GM23248 (cell line): Measurements from ENCODE around the gene SH2D5. TPM values are rescaled to one million over a fixed set of nuclear protein-coding genes. Genes with fewer than 3 reads are reported as not detected.

Experiments
- DNase-seq: peaks from one replicate; pipeline ENCODE4 v3.0.0-alpha.2; 2015
- H2AFZ ChIP-seq: fragments of 200-600 bp; sonication (generic); 2 replicates; pipeline ENCODE4 v1.6.1; 2016; ENCODE audit warnings: antibody characterized with exemption
- H3F3A ChIP-seq: fragments of 200-600 bp; sonication (generic); 2 replicates; pipeline ENCODE4 v1.6.1; 2016; ENCODE audit warnings: mild to moderate bottlenecking, antibody characterized with exemption, mixed run types; ENCODE audit not compliant: insufficient read depth
- H3K27ac ChIP-seq: fragments of 200-600 bp; sonication (generic); 2 replicates; pipeline ENCODE4 v1.5.1; 2016; ENCODE audit warnings: mild to moderate bottlenecking
- H3K27me3 ChIP-seq: fragments of 200-600 bp; sonication (generic); replicated peaks from 2 replicates; pipeline ENCODE4 v1.6.1; 2016; ENCODE audit warnings: mild to moderate bottlenecking; ENCODE audit not compliant: insufficient read depth
- H3K36me3 ChIP-seq: fragments of 200-600 bp; sonication (generic); 2 replicates; pipeline ENCODE4 v1.6.1; 2016; ENCODE audit warnings: low read depth, mild to moderate bottlenecking
- H3K4me1 ChIP-seq: fragments of 200-600 bp; sonication (generic); 2 replicates; pipeline ENCODE4 v1.6.1; 2016; ENCODE audit warnings: mild to moderate bottlenecking; ENCODE audit not compliant: insufficient read depth
- H3K4me2 ChIP-seq: fragments of 200-600 bp; sonication (generic); one replicate; pipeline ENCODE4 v1.6.1; 2016; ENCODE audit warnings: mild to moderate bottlenecking; ENCODE audit not compliant: unreplicated experiment
- H3K4me3 ChIP-seq: fragments of 200-600 bp; sonication (generic); 2 replicates; pipeline ENCODE4 v1.5.1; 2016; ENCODE audit warnings: mild to moderate bottlenecking
- H3K79me2 ChIP-seq: fragments of 200-600 bp; sonication (generic); 2 replicates; pipeline ENCODE4 v1.6.1; 2016; ENCODE audit warnings: mild to moderate bottlenecking; ENCODE audit not compliant: insufficient read depth
- H3K9ac ChIP-seq: fragments of 200-600 bp; sonication (generic); 2 replicates; pipeline ENCODE4 v1.6.1; 2016; ENCODE audit warnings: mild to moderate bottlenecking
- H3K9me2 ChIP-seq: fragments of 200-600 bp; sonication (generic); 2 replicates; pipeline ENCODE4 v1.6.1; 2016; ENCODE audit warnings: mixed run types, mild to moderate bottlenecking, moderate library complexity; ENCODE audit not compliant: insufficient read depth
- H3K9me3 ChIP-seq: fragments of 200-600 bp; sonication (generic); one replicate; pipeline ENCODE4 v1.6.1; 2017; ENCODE audit warnings: low read depth
- H4K20me1 ChIP-seq: fragments of 200-600 bp; sonication (generic); 2 replicates; pipeline ENCODE4 v1.6.0; 2016; ENCODE audit not compliant: insufficient read depth
- EZH2 ChIP-seq: fragments of 200-600 bp; sonication (generic); IDR thresholded peaks from 2 replicates; pipeline ENCODE4 v1.6.1; 2018; ENCODE audit warnings: antibody characterized with exemption, mild to moderate bottlenecking; ENCODE audit not compliant: insufficient read depth, poor library complexity, severe bottlenecking
- EZH2phosphoT487 ChIP-seq: fragments of 200-600 bp; sonication (generic); IDR thresholded peaks from 2 replicates; pipeline ENCODE4 v1.6.1; 2018; ENCODE audit warnings: antibody characterized with exemption, moderate library complexity, mild to moderate bottlenecking, low read depth; ENCODE audit not compliant: insufficient read depth
- WGBS, 2 experiments: methylation state at CpG; one replicate each; pipeline ENCODE4 v1.1.6; 2015 to 2017; ENCODE audit warnings: low lambda C conversion rate in 2 of 2, low coverage in 1 of 2; ENCODE audit errors: missing lambda C conversion rate in 2 of 2; 5-methylcytosine and 5-hydroxymethylcytosine counted together
- in situ Hi-C: fragments of 300-500 bp; cut with MboI; formaldehyde crosslinking; loops from 2 replicates; pipeline ENCODE4 v1.15.0; 2020
- polyA plus RNA-seq: library from polyadenylated mRNA; unstranded; fragments of >200 nt; fragmentation: Nextera tagmentation; extraction: Ambion mirVana; gene quantifications from 2 replicates; pipeline ENCODE4 v1.2.1, GENCODE V29; 2016
- total RNA-seq: library from RNA; depleted of rRNA; stranded (reverse); fragments of >200 nt; shearing (Covaris generic); gene quantifications from 2 replicates; pipeline ENCODE4 v1.2.3, GENCODE V29; 2014

The SH2D5 gene
- total and polyA plus RNA-seq, 2 experiments from 2014 or later: 1.1 to 1.4 TPM

GRCh38 chr1:20685099-20685662, 47.3 kb downstream of the SH2D5 start:
- no peaks in the 10 kb centered on the region for H3K9me2 ChIP-seq
- no peak overlapping the region for H3K9ac ChIP-seq
- H3K4me3 ChIP-seq: no peak overlapping the region
- H4K20me1 ChIP-seq: no peaks in the 10 kb centered on the region
- TF ChIP-seq EZH2 (no peak), EZH2phosphoT487 (no peak)
- no peaks in the 10 kb centered on the region for H3K4me1 ChIP-seq
- H3K36me3 ChIP-seq: no peaks in the 10 kb centered on the region
- no peaks in the 10 kb centered on the region for H3K27me3 ChIP-seq
- in situ Hi-C loops: no loop called here
- H3K79me2 ChIP-seq: no peaks in the 10 kb centered on the region
- DNase-seq: no peak
- H2AFZ ChIP-seq: no peak overlapping the region
- no peaks in the 10 kb centered on the region for H3K9me3 ChIP-seq
- H3K4me2 ChIP-seq: no peak overlapping the region
- no peaks in the 10 kb centered on the region for H3F3A ChIP-seq
- H3K27ac ChIP-seq: no peak overlapping the region
- 84 to 92% methylated on average over 16 to 20 of the region's 21 CpGs for WGBS, 2 experiments

GRCh38 chr1:20684651-20685050, 47.9 kb downstream of the SH2D5 start:
- no peak for DNase-seq
- Histone ChIP-seq H3K4me3 (no peak overlapping the region), H3K4me2 (no peak overlapping the region), H3K36me3 (no peaks in the 10 kb centered on the region), H3K4me1 (no peaks in the 10 kb centered on the region), H3F3A (no peaks in the 10 kb centered on the region), H2AFZ (no peak overlapping the region), H3K27ac (no peak overlapping the region), H3K9ac (no peak overlapping the region), H3K79me2 (no peaks in the 10 kb centered on the region), H3K27me3 (no peaks in the 10 kb centered on the region), H4K20me1 (no peaks in the 10 kb centered on the region), H3K9me2 (no peaks in the 10 kb centered on the region), H3K9me3 (no peaks in the 10 kb centered on the region)
- WGBS, 2 experiments: 92% methylated on average over 14 of the region's 14 CpGs
- TF ChIP-seq EZH2: no peak
- TF ChIP-seq EZH2phosphoT487: no peak
- in situ Hi-C loops: no loop called here

GRCh38 chr1:20684050-20684620, 48.4 kb downstream of the SH2D5 start:
- no peak for TF ChIP-seq EZH2
- TF ChIP-seq EZH2phosphoT487: no peak
- Histone ChIP-seq H3K4me1 (no peaks in the 10 kb centered on the region), H3K9me3 (no peaks in the 10 kb centered on the region), H3K79me2 (no peaks in the 10 kb centered on the region), H3K4me3 (no peak overlapping the region), H3K36me3 (no peaks in the 10 kb centered on the region), H4K20me1 (no peaks in the 10 kb centered on the region), H3K9me2 (no peaks in the 10 kb centered on the region), H3K27me3 (no peaks in the 10 kb centered on the region), H3K9ac (no peak overlapping the region), H3K27ac (no peak overlapping the region), H3K4me2 (no peak overlapping the region), H3F3A (no peaks in the 10 kb centered on the region), H2AFZ (no peak overlapping the region)
- in situ Hi-C loops: no loop called here
- DNase-seq: no peak
- 78 to 81% methylated on average over 13 of the region's 13 CpGs for WGBS, 2 experiments

GRCh38 chr1:20683614-20684013, 48.9 kb downstream of the SH2D5 start:
- TF ChIP-seq EZH2phosphoT487 (no peak), EZH2 (no peak)
- H3K27me3 ChIP-seq: no peaks in the 10 kb centered on the region
- H3K27ac ChIP-seq: no peak overlapping the region
- no peaks in the 10 kb centered on the region for H3K9me2 ChIP-seq
- H3K4me1 ChIP-seq: no peaks in the 10 kb centered on the region
- H3K4me3 ChIP-seq: no peak overlapping the region
- H3K9ac ChIP-seq: no peak overlapping the region
- in situ Hi-C loops: no loop called here
- no peak overlapping the region for H3K4me2 ChIP-seq
- no peaks in the 10 kb centered on the region for H3K36me3 ChIP-seq
- no peaks in the 10 kb centered on the region for H3K9me3 ChIP-seq
- H3F3A ChIP-seq: no peaks in the 10 kb centered on the region
- no peaks in the 10 kb centered on the region for H3K79me2 ChIP-seq
- WGBS, 2 experiments: 74 to 76% methylated on average over 10 of the region's 10 CpGs
- no peaks in the 10 kb centered on the region for H4K20me1 ChIP-seq
- no peak for DNase-seq
- H2AFZ ChIP-seq: no peak overlapping the region
